SH-SY5Y (cell line): ENCODE results near the gene PGA3.

Experiments
- GATA2 ChIP-seq: IDR thresholded peaks from 2 replicates; pipeline ENCODE4 v1.6.1; 2011; ENCODE audit warnings: mild to moderate bottlenecking, low read depth, low read length
- GATA3 ChIP-seq: IDR thresholded peaks from 2 replicates; pipeline ENCODE4 v1.6.1; 2011; ENCODE audit warnings: low read depth, mild to moderate bottlenecking, low read length, moderate library complexity

- TF ChIP-seq GATA2 (no peak), GATA3 (no peak)
Observed at GRCh38 chr11:61154528-61154927, 48.8 kb upstream of the PGA3 start.
